K562 (cell line): ENCODE data around the gene GAK. TPM values are rescaled to one million over a fixed set of nuclear protein-coding genes. Genes with fewer than 3 reads are reported as not detected.

Experiments used
- ATAC-seq: fragments of 200-7000 bp; cut with Tn5 transposase; 3 replicates; pipeline ENCODE4 v1.9.1; 2020; ENCODE audit warnings: moderate library complexity
- Bru-seq: library from RNA; stranded (reverse); fragments of 400-500 nt; gene quantifications from one replicate; lab custom pipeline; 2021; lab: Mats Ljungman, UMichigan
- BruChase-seq, 2 experiments: library from RNA; stranded (reverse); fragments of 400-500 nt; gene quantifications; one replicate each; lab custom pipeline; 2021; lab: Mats Ljungman, UMichigan
- BruUV-seq: library from RNA; stranded (reverse); fragments of 400-500 nt; replicated peaks from 2 replicates; lab custom pipeline; 2021; lab: Mats Ljungman, UMichigan
- CTCF ChIA-PET: fragments of 300-600 bp; formaldehyde crosslinking; extraction: SDS; loops from one replicate; lab custom pipeline; 2021; ENCODE audit warnings: low intra/inter-chr PET ratio; lab: Yijun Ruan, JAX
- POLR2A ChIA-PET: fragments of 300-600, 350-650 bp; sonication (Branson Sonifier 250); formaldehyde crosslinking; extraction: SDS; loops from one replicate; lab custom pipeline; 2021; ENCODE audit warnings: antibody characterized with exemption, inconsistent platforms; lab: Yijun Ruan, JAX
- DNase-seq, 4 experiments: peaks; one replicate each; pipeline versions ENCODE4 v3.0.0 to v3.0.0-alpha.2; 2011 to 2018; ENCODE audit warnings: low spot score in 3 of 4, mixed read lengths in 3 of 4; ENCODE audit errors: extremely low read depth in 1 of 4
- FAIRE-seq: peaks from 2 replicates; lab custom pipeline; 2011; peaks lifted over from hg19 to GRCh38; lab: Jason Lieb, UNC
- H2AFZ ChIP-seq: 2 replicates; pipeline ENCODE4 v1.6.0; 2011; ENCODE audit warnings: low read depth, low read length, control low read depth, inconsistent platforms
- H3K27ac ChIP-seq: fragments of 200-600 bp; 3 replicates; pipeline ENCODE4 v1.8.0; 2011; ENCODE audit warnings: low read depth, mild to moderate bottlenecking, control low read depth, inconsistent platforms, low read length, moderate library complexity, mixed read lengths; ENCODE audit errors: extremely low read depth
- H3K27me3 ChIP-seq, 2 experiments: fragments of 300-600 bp in 1 of 2; 2 replicates in 1 of 2; 3 replicates in 1 of 2; pipeline versions ENCODE4 v1.6.0 to v1.8.0; 2011; ENCODE audit warnings: inconsistent platforms in 2 of 2, low read length in 2 of 2, mild to moderate bottlenecking in 1 of 2, mixed read lengths in 1 of 2, moderate library complexity in 1 of 2; ENCODE audit not compliant: control insufficient read depth in 2 of 2, insufficient read depth in 2 of 2
- H3K36me3 ChIP-seq: fragments of 300-600 bp; 3 replicates; pipeline ENCODE4 v1.8.0; 2011; ENCODE audit warnings: mild to moderate bottlenecking, low read length, inconsistent platforms; ENCODE audit not compliant: control insufficient read depth, insufficient read depth
- H3K4me1 ChIP-seq, 2 experiments: fragments of 200-600 bp in 1 of 2; replicated peaks in 1 of 2; 2 replicates in 1 of 2; 3 replicates in 1 of 2; pipeline versions ENCODE4 v1.5.1 to v1.8.0; 2011; ENCODE audit warnings: inconsistent platforms in 2 of 2, low read length in 2 of 2, mild to moderate bottlenecking in 1 of 2, mixed read lengths in 1 of 2, moderate library complexity in 1 of 2; ENCODE audit not compliant: control insufficient read depth in 2 of 2, insufficient read depth in 2 of 2
- H3K4me2 ChIP-seq: 2 replicates; pipeline ENCODE4 v1.6.1; 2011; ENCODE audit warnings: low read length, control low read depth, inconsistent platforms, mixed read lengths; ENCODE audit not compliant: insufficient read depth
- H3K4me3 ChIP-seq: fragments of 200-600 bp; sonication (generic), shearing (Covaris generic); 2 replicates; pipeline ENCODE4 v1.5.1; 2016; ENCODE audit warnings: control low read depth, inconsistent platforms
- H3K79me2 ChIP-seq: fragments of 200-600 bp; 3 replicates; pipeline ENCODE4 v1.8.0; 2011; ENCODE audit warnings: low read length, inconsistent platforms; ENCODE audit not compliant: control insufficient read depth, insufficient read depth
- H3K9ac ChIP-seq, 2 experiments: 2 replicates each; pipeline versions ENCODE4 v1.6.0 to v1.6.1; 2011; ENCODE audit warnings: low read depth in 2 of 2, low read length in 2 of 2, control low read depth in 1 of 2, inconsistent platforms in 1 of 2, mild to moderate bottlenecking in 1 of 2, mixed read lengths in 1 of 2; ENCODE audit not compliant: insufficient read depth in 1 of 2
- H3K9me1 ChIP-seq: one replicate; pipeline ENCODE4 v1.6.0; 2011; ENCODE audit warnings: inconsistent platforms, mild to moderate bottlenecking, low read length, moderate library complexity; ENCODE audit not compliant: control insufficient read depth, insufficient read depth
- H3K9me3 ChIP-seq: replicated peaks from 2 replicates; pipeline ENCODE4 v1.5.1; 2011; ENCODE audit warnings: low read depth, low read length, inconsistent platforms; ENCODE audit not compliant: control insufficient read depth, insufficient read depth
- H4K20me1 ChIP-seq: replicated peaks from 2 replicates; pipeline ENCODE4 v1.6.1; 2011; ENCODE audit warnings: low read length, inconsistent platforms, mixed read lengths; ENCODE audit not compliant: control insufficient read depth, insufficient read depth
- CREB5 ChIP-seq: fragments of 250-450 bp; sonication (Bioruptor Pico); IDR thresholded peaks from 2 replicates; pipeline ENCODE4 v1.5.0; 2020; ENCODE audit warnings: mild to moderate bottlenecking
- FOXK2 ChIP-seq, 2 experiments: fragments of 450-650 bp; IDR thresholded peaks in 1 of 2; conservative IDR thresholded peaks in 1 of 2; 2 replicates each; pipeline ENCODE4 v1.6.1; 2016; ENCODE audit warnings: low read depth in 2 of 2, mild to moderate bottlenecking in 1 of 2
- GABPA ChIP-seq: fragments of 200-800 bp; sonication (Bioruptor generic); conservative IDR thresholded peaks from 2 replicates; pipeline ENCODE4 v1.6.1; 2016; ENCODE audit warnings: low read depth, missing genetic modification characterization, missing compliant biosample characterization
- HOXB6 ChIP-seq: fragments of 250-450 bp; sonication (Bioruptor Pico); IDR thresholded peaks from 2 replicates; pipeline ENCODE4 v1.5.1; 2022; ENCODE audit warnings: mild to moderate bottlenecking, borderline replicate concordance
- KDM2B ChIP-seq: fragments of 250-450 bp; sonication (Bioruptor Pico); IDR thresholded peaks from 2 replicates; pipeline ENCODE4 v1.8.0; 2021; ENCODE audit warnings: mild to moderate bottlenecking, moderate library complexity
- LEF1 ChIP-seq: fragments of 450-650 bp; IDR thresholded peaks from 2 replicates; pipeline ENCODE4 v1.6.1; 2016; ENCODE audit warnings: mild to moderate bottlenecking
- MIER1 ChIP-seq: fragments of 450-650 bp; IDR thresholded peaks from 2 replicates; pipeline ENCODE4 v1.6.1; 2016; ENCODE audit warnings: antibody characterized with exemption, mild to moderate bottlenecking, low read depth
- PKNOX1 ChIP-seq: fragments of 450-650 bp; IDR thresholded peaks from 2 replicates; pipeline ENCODE4 v1.6.1; 2016
- RAD51 ChIP-seq: fragments of 450-650 bp; IDR thresholded peaks from 2 replicates; pipeline ENCODE4 v1.7.1; 2016; ENCODE audit warnings: low read depth, mild to moderate bottlenecking, borderline replicate concordance
- RBM34 ChIP-seq: fragments of 200-400 bp; formaldehyde crosslinking; IDR thresholded peaks from 2 replicates; pipeline ENCODE4 v1.6.1; 2018; ENCODE audit warnings: low read length, borderline replicate concordance; ENCODE audit not compliant: insufficient read depth
- SMARCA5 ChIP-seq: fragments of 450-650 bp; IDR thresholded peaks from 2 replicates; pipeline ENCODE4 v1.6.1; 2016
- ZBTB17 ChIP-seq: fragments of 450-650 bp; formaldehyde crosslinking; IDR thresholded peaks from 2 replicates; pipeline ENCODE4 v1.4.0; 2020; ENCODE audit warnings: mild to moderate bottlenecking
- ZNF12 ChIP-seq: sonication (generic); formaldehyde crosslinking; IDR thresholded peaks from 2 replicates; pipeline ENCODE4 v1.4.0; 2020; ENCODE audit warnings: mild to moderate bottlenecking, missing genetic modification reagents
- WGBS: fragments of 100-300 bp; shearing (Covaris generic); methylation state at CpG from one replicate; pipeline ENCODE4 v1.1.6; 2016; ENCODE audit warnings: low coverage, mixed read lengths; ENCODE audit not compliant: insufficient coverage; ENCODE audit errors: missing lambda C conversion rate; 5-methylcytosine and 5-hydroxymethylcytosine counted together
- in situ Hi-C: fragments of 300-500 bp; cut with MboI; formaldehyde crosslinking; loops from 4 replicates; pipeline ENCODE4 v1.15.0; 2018; ENCODE audit warnings: inconsistent platforms, mixed read lengths
- intact Hi-C: fragments of 100-400 bp; cut with micrococcal nuclease; formaldehyde crosslinking; loops from 2 replicates; pipeline ENCODE4 v1.14.2; 2022
- long read RNA-seq, 3 experiments: library from polyadenylated mRNA in 2 of 3; library from RNA in 1 of 3; unstranded in 2 of 3; stranded (forward) in 1 of 3; transcript quantifications; one replicate each; pipeline ENCODE4 v2.0.0, GENCODE V29; 2019 to 2022
- polyA minus RNA-seq, 3 experiments: library from RNA; depleted of rRNA, polyadenylated mRNA; stranded (reverse); fragments of >200 nt; gene quantifications; 2 replicates each; pipeline ENCODE4 v1.2.3, GENCODE V29; 2011
- polyA plus RNA-seq, 8 experiments: library from polyadenylated mRNA; depleted of rRNA in 4 of 8; stranded (reverse) in 5 of 8; unstranded in 3 of 8; fragments of >200 nt; fragmentation: Nextera tagmentation in 2 of 8; fragmentation: Illumina TruSeq in 1 of 8; extraction: Ambion mirVana in 2 of 8; extraction: Trizol in 1 of 8; gene quantifications; 2 replicates each; pipeline versions ENCODE4 v1.2.1 to v1.2.3, GENCODE V29; 2011 to 2014; ENCODE audit warnings: inconsistent platforms in 1 of 8, missing spikeins in 1 of 8
- total RNA-seq, 7 experiments: library from RNA; depleted of rRNA in 6 of 7; stranded (reverse); fragments of >200 nt in 6 of 7; fragmentation: Illumina TruSeq in 2 of 7; extraction: Trizol in 2 of 7; gene quantifications; 2 replicates each; pipeline versions ENCODE4 v1.2.1 to v1.2.3, GENCODE V29; 2011 to 2021; ENCODE audit warnings: low replicate concordance in 1 of 7

Gene GAK
- total RNA-seq (2011; cell fraction: chromatin; rRNA removed; ENCODE audit: low replicate concordance), result 336 and 571 TPM in 2 replicates
- 202 and 228 TPM in 2 replicates for total RNA-seq (2011; cell fraction: nucleolus; rRNA removed)
- total RNA-seq (2011; cell fraction: nucleoplasm; rRNA removed), result 235 and 247 TPM in 2 replicates
- 102 and 105 TPM in 2 replicates for total RNA-seq (2014; rRNA removed)
- 10.4 and 12.6 TPM in 2 replicates for total RNA-seq (2014; rRNA removed; fragmentation: Illumina TruSeq; extraction: Trizol)
- 28.4 and 35.4 TPM in 2 replicates for total RNA-seq (2015; rRNA removed; fragmentation: Illumina TruSeq; extraction: Trizol)
- 94.1 and 101 TPM in 2 replicates for total RNA-seq (2021)
- 14.9 and 22.4 TPM in 2 replicates for polyA plus RNA-seq (2011; rRNA removed)
- polyA plus RNA-seq (2011; cell fraction: cytosol; rRNA removed), result 17.2 and 40.3 TPM in 2 replicates
- 79.9 and 106 TPM in 2 replicates for polyA plus RNA-seq (2011; cell fraction: nucleus; rRNA removed)
- 48.5 and 55.0 TPM in 2 replicates for polyA plus RNA-seq (2012)
- polyA plus RNA-seq (2014; fragmentation: Illumina TruSeq; extraction: Trizol), result 16.2 and 38.2 TPM in 2 replicates
- 1 to 10 TPM; 1.3 to 2.1 TPM for polyA plus RNA-seq (2014; fragmentation: Nextera tagmentation; extraction: Ambion mirVana)
- polyA plus RNA-seq (2014; rRNA removed), result 51.9 and 83.2 TPM in 2 replicates
- 51.4 and 78.3 TPM in 2 replicates for polyA minus RNA-seq (2011; rRNA and poly(A)+ RNA removed)
- polyA minus RNA-seq (2011; cell fraction: cytosol; rRNA and poly(A)+ RNA removed), result 37.3 and 39.5 TPM in 2 replicates
- 43.2 and 50.9 TPM in 2 replicates for polyA minus RNA-seq (2011; cell fraction: nucleus; rRNA and poly(A)+ RNA removed)
- percentile 68 among the genes with signal in this experiment for Bru-seq, nascent RNA
- BruChase-seq, experiment 1, labeled RNA remaining after a 2-hour chase, result percentile 70 among the genes with signal in this experiment
- BruChase-seq, experiment 2, labeled RNA remaining after a 6-hour chase, result percentile 76 among the genes with signal in this experiment
- long read RNA-seq, experiment 1, full-length matches to known transcripts, result 25 of 244 reads
- long read RNA-seq, experiment 1, partial matches to known transcripts, result 156 of 244 reads
- long read RNA-seq, experiment 1, other reads (novel, unspliced or antisense), result 63 of 244 reads
- long read RNA-seq, experiment 2, full-length matches to known transcripts, result 4 of 48 reads
- long read RNA-seq, experiment 2, partial matches to known transcripts, result 19 of 48 reads
- long read RNA-seq, experiment 2, other reads (novel, unspliced or antisense), result 25 of 48 reads
- long read RNA-seq, experiment 3, full-length matches to known transcripts, result 4 of 18 reads
- long read RNA-seq, experiment 3, partial matches to known transcripts, result 8 of 18 reads
- long read RNA-seq, experiment 3, other reads (novel, unspliced or antisense), result 6 of 18 reads

- Histone ChIP-seq H3K79me2 (peaks cover 55% of the 10 kb centered on the region), H2AFZ (peak within 1 kb of the TSS; percentile 92), H3K9me1 (no peaks in the 10 kb centered on the region), H3K4me3 (peak within 1 kb of the TSS; percentile 99), H3K36me3 (peaks cover 11% of the 10 kb centered on the region; the same call in 2 of the 3 replicates), H3K9me3 (no peaks in the 10 kb centered on the region), H3K27me3 (no peaks in the 10 kb centered on the region), H4K20me1 (peaks cover 19% of the 10 kb centered on the region; the same call in 1 of the 2 replicates), H3K9ac (peak within 1 kb of the TSS; percentile 88 to 100), H3K27ac (peak within 1 kb of the TSS; percentile 93), H3K4me1 (peaks cover 13 to 14% of the 10 kb centered on the region in 2 experiments), H3K4me2 (peak within 1 kb of the TSS; percentile 92)
- ChIA-PET POLR2A (interaction anchor here (0.6 to 1.7 kb wide), 10 partner anchors 12 to 797 kb away, joined by 3 to 11 read pairs (median 4); no protein-coding TSS in a partner anchor), CTCF (no interaction called here)
- WGBS, result under 1% methylated on average over 77 of the region's 99 CpGs
- peak; percentile 94 for ATAC-seq
- peak; percentile 97 to 99 (median 98) for DNase-seq
- intact Hi-C loops, result loop anchor here (2.0 kb wide), 2 partner anchors 41 to 55 kb away; partner anchors contain the start of genes DGKQ and IDUA
- no TSS peak for BruUV-seq
- in situ Hi-C loops, result no loop called here
- peak; percentile 94 for FAIRE-seq
- TF ChIP-seq ZBTB17 (CRISPR knock-in tag) (no peak; the same call in 1 of the 2 replicates), RBM34 (peak; percentile 96; the same call in 1 of the 2 replicates), ZNF12 (CRISPR knock-in tag) (0 out of 2 replicates have a peak, but pooled peaks have one; percentile 70), LEF1 (no peak), KDM2B (CRISPR knock-in tag) (no peak; the same call in 1 of the 2 replicates), FOXK2 (conservative IDR thresholded peaks at IDR 0.05 in 1 of 2, IDR thresholded peaks at IDR 0.05 in 1 of 2; ENCODE audit: low read depth in 2 of 2) (no peak), RAD51 (no peak), MIER1 (no peak), HOXB6 (CRISPR knock-in tag) (no peak), CREB5 (CRISPR knock-in tag) (no peak), GABPA (tag) (peak; percentile 96), SMARCA5 (no peak), PKNOX1 (peak; percentile 65)
These were observed at the start of gene GAK, which contains the start of gene TMEM175 for GRCh38 chr4:931960-932712. Gene GAK, minus strand, starts transcription at chr4:932316. Its CDS starts 129 bp downstream, at chr4:932187. Gene TMEM175, plus strand, starts transcription at chr4:932460. Its CDS starts 15,280 bp downstream, at chr4:947740.
